Erythroblast (primary cell): Measurements from ENCODE around the gene TEAD2.

Source experiments
- GATA1 ChIP-seq: IDR thresholded peaks from 2 replicates; pipeline ENCODE4 v1.6.1; 2011; ENCODE audit warnings: low read depth, mild to moderate bottlenecking, control low read depth, low read length, moderate library complexity
- POLR2A ChIP-seq: IDR thresholded peaks from 2 replicates; pipeline ENCODE4 v1.6.1; 2011; ENCODE audit warnings: mild to moderate bottlenecking, low read length

- TF ChIP-seq POLR2A (no peak), GATA1 (no peak)
These were observed 47.1 kb downstream of the TEAD2 start for GRCh38 chr19:49315111-49315510.
